A673 (cell line): ENCODE data around the gene UPF1. TPM values are rescaled to one million over a fixed set of nuclear protein-coding genes. Genes with fewer than 3 reads are reported as not detected.

Experiments used
- BruUV-seq: library from RNA; stranded (reverse); fragments of 400-500 nt; replicated peaks from 2 replicates; lab custom pipeline; 2021; lab: Mats Ljungman, UMichigan
- CTCF ChIA-PET: fragments of 300-600 bp; sonication (Branson Sonifier 250); formaldehyde crosslinking; loops from one replicate; lab custom pipeline; 2022; ENCODE audit warnings: antibody characterized with exemption; lab: Charles Lee
- POLR2A ChIA-PET: fragments of 300-600 bp; sonication (Branson Sonifier 250); formaldehyde crosslinking; loops from one replicate; lab custom pipeline; 2022; ENCODE audit warnings: antibody characterized with exemption; ENCODE audit not compliant: low non-redundant PET; lab: Charles Lee
- DNase-seq: peaks from one replicate; pipeline ENCODE4 v3.0.0-alpha.2; 2015; ENCODE audit warnings: low spot score
- H3K27ac ChIP-seq: fragments of 200-600 bp; sonication (generic); 2 replicates; pipeline ENCODE4 v1.5.1; 2016; ENCODE audit warnings: mixed run types, low read depth, mild to moderate bottlenecking, mixed read lengths, antibody characterized with exemption, low read length; ENCODE audit not compliant: poor library complexity, severe bottlenecking
- H3K27me3 ChIP-seq: fragments of 200-600 bp; sonication (generic); replicated peaks from 2 replicates; pipeline ENCODE4 v1.6.1; 2017; ENCODE audit warnings: mixed run types, low read depth, mild to moderate bottlenecking, mixed read lengths, antibody characterized with exemption, low read length; ENCODE audit not compliant: insufficient read depth, poor library complexity
- H3K36me3 ChIP-seq: fragments of 200-600 bp; sonication (generic); 2 replicates; pipeline ENCODE4 v1.6.1; 2016; ENCODE audit warnings: mixed run types, mild to moderate bottlenecking, mixed read lengths, antibody characterized with exemption, low read length; ENCODE audit not compliant: insufficient read depth, poor library complexity, severe bottlenecking
- H3K4me1 ChIP-seq: fragments of 200-600 bp; sonication (generic); 2 replicates; pipeline ENCODE4 v1.6.1; 2017; ENCODE audit warnings: mixed run types, mild to moderate bottlenecking, mixed read lengths, antibody characterized with exemption, low read length; ENCODE audit not compliant: insufficient read depth, poor library complexity, severe bottlenecking
- H3K4me3 ChIP-seq: fragments of 200-600 bp; sonication (generic); 2 replicates; pipeline ENCODE4 v1.5.1; 2016; ENCODE audit warnings: low read depth, mixed run types, mild to moderate bottlenecking, mixed read lengths, low read length; ENCODE audit not compliant: poor library complexity, severe bottlenecking
- H3K9me3 ChIP-seq: fragments of 200-600 bp; sonication (generic); 2 replicates; pipeline ENCODE4 v1.6.1; 2016; ENCODE audit warnings: mixed run types, low read depth, mild to moderate bottlenecking, mixed read lengths, antibody characterized with exemption, low read length; ENCODE audit not compliant: poor library complexity, severe bottlenecking
- CTCF ChIP-seq: fragments of 300-800, 200-600 bp; sonication (generic); conservative IDR thresholded peaks from 2 replicates; pipeline ENCODE4 v1.5.1; 2017; ENCODE audit warnings: low read depth, mild to moderate bottlenecking, antibody characterized with exemption, low read length, moderate library complexity, mixed read lengths
- EZH2 ChIP-seq: fragments of 200-600 bp; sonication (generic); IDR thresholded peaks from 2 replicates; pipeline ENCODE4 v1.6.1; 2017; ENCODE audit warnings: borderline replicate concordance, low read depth, mild to moderate bottlenecking, mixed read lengths, antibody characterized with exemption, low read length; ENCODE audit not compliant: poor library complexity, severe bottlenecking
- intact Hi-C: fragments of 100-400 bp; cut with micrococcal nuclease; formaldehyde crosslinking; loops from one replicate; pipeline ENCODE4 v1.10.0; 2022; ENCODE audit not compliant: unreplicated experiment
- total RNA-seq: library from RNA; stranded (reverse); gene quantifications from 2 replicates; pipeline ENCODE4 v1.2.3, GENCODE V29; 2021

The UPF1 gene
- total RNA-seq, 1 experiment from 2014 or later: 83.8 TPM

- Histone ChIP-seq H3K4me1 (peaks cover 10% of the 10 kb centered on the region), H3K4me3 (no peak overlapping the region), H3K9me3 (no peaks in the 10 kb centered on the region), H3K27ac (no peak overlapping the region), H3K27me3 (no peaks in the 10 kb centered on the region), H3K36me3 (no peaks in the 10 kb centered on the region)
- BruUV-seq: no TSS peak
- DNase-seq: no peak
- ChIA-PET CTCF (interaction anchor here (0.5 kb wide), 1 partner anchor 170 kb away, joined by 3 read pairs; the partner anchor contains the start of gene SLC25A42), POLR2A (interaction anchor here (0.6 kb wide), 1 partner anchor 32 kb away, joined by 7 read pairs; no protein-coding TSS in a partner anchor)
- intact Hi-C loops: no loop called here
- TF ChIP-seq EZH2 (no peak), CTCF (no peak)
Measured at GRCh38 chr19:18893587-18894253, 62.0 kb downstream of the UPF1 start.

GRCh38 chr19:18894254-18895037, 62.7 kb downstream of the UPF1 start:
- CTCF ChIA-PET: interaction anchor here (0.5 to 0.6 kb wide), 2 partner anchors 169 to 305 kb away, joined by 3 to 7 read pairs; partner anchors contain the start of gene SLC25A42
- peak overlapping the region; percentile 60 for H3K4me3 ChIP-seq
- intact Hi-C loops: no loop called here

More at GRCh38 chr19:18894254-18895037, 62.7 kb downstream of the UPF1 start:
- DNase-seq: peak; percentile 80
- no peak for TF ChIP-seq CTCF
- TF ChIP-seq EZH2: no peak
- H3K9me3 ChIP-seq: no peaks in the 10 kb centered on the region
- H3K27ac ChIP-seq: no peak overlapping the region
- H3K27me3 ChIP-seq: no peaks in the 10 kb centered on the region
- peaks cover 10% of the 10 kb centered on the region for H3K4me1 ChIP-seq
- POLR2A ChIA-PET: no interaction called here
- BruUV-seq: no TSS peak
- no peaks in the 10 kb centered on the region for H3K36me3 ChIP-seq
